GM18505 (cell line): Measurements from ENCODE around the gene PRELP.

Experiments used
- ATAC-seq: cut with Tn5 transposase; IDR thresholded peaks from one replicate; pipeline ENCODE4 v1.9.1; 2021; ENCODE audit not compliant: unreplicated experiment
- POLR2A ChIP-seq: IDR thresholded peaks from 4 replicates; pipeline ENCODE4 v1.6.1; 2011; ENCODE audit warnings: borderline replicate concordance; ENCODE audit not compliant: insufficient read depth, insufficient read length; ENCODE audit errors: extremely low read depth

PRELP gene

DNA sequence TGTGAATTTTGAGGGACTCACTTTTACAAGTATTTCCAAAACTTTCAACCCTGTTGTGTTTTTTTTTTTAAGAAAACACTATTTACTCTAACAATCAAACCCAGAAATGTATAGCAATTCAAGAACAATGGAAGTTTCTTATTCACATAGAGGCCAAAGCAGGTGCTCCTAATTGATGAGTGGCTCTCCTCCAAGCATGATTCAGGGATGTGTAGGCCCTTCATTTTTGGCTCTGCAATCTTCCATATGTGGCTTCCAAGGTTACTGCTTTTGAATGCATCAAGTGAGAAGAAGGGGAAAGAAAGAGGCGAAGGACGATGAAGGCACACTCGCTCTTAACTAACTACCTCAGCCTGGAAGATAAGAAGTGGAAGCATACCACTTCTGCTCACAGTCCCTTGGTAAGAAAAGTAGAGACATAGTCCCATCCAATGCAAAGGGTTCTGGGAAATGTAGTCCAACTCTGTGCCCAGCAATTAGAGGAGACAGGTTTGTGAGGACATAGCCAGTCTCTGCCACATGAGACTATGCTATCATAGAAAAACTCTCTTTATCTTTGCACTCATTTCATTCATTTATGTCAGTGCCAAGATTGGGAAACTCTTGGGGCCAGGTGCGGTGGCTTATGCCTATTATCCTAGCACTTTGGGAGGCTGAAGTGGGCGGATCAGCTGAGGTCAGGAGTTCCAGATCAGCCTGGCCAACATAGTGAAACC is 64.4 kb downstream of the PRELP start:
- no peak for TF ChIP-seq POLR2A
- ATAC-seq = no peak
